ENCODE data around the gene ZMYM2. TPM values are rescaled to one million over a fixed set of nuclear protein-coding genes. Genes with fewer than 3 reads are reported as not detected.

Gene ZMYM2
- total RNA-seq, 1 donor from 2014 or later, result 134 TPM

DNA sequence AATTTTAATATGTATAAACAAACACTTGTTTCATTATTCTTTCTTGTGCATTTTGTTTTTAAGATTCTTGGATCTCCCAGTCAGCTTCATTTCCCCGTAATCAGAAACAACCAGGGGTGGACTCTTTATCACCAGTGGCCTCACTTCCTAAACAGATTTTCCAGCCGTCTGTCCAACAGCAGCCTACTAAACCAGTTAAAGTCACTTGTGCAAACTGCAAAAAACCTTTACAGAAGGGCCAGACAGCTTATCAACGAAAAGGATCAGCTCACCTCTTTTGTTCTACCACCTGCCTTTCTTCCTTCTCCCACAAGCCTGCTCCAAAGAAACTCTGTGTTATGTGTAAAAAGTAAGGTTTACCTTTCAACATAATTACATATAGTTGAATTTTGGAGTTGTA lies 44.3 kb downstream of the ZMYM2 start:
- TF ChIP-seq, protein P1, sequence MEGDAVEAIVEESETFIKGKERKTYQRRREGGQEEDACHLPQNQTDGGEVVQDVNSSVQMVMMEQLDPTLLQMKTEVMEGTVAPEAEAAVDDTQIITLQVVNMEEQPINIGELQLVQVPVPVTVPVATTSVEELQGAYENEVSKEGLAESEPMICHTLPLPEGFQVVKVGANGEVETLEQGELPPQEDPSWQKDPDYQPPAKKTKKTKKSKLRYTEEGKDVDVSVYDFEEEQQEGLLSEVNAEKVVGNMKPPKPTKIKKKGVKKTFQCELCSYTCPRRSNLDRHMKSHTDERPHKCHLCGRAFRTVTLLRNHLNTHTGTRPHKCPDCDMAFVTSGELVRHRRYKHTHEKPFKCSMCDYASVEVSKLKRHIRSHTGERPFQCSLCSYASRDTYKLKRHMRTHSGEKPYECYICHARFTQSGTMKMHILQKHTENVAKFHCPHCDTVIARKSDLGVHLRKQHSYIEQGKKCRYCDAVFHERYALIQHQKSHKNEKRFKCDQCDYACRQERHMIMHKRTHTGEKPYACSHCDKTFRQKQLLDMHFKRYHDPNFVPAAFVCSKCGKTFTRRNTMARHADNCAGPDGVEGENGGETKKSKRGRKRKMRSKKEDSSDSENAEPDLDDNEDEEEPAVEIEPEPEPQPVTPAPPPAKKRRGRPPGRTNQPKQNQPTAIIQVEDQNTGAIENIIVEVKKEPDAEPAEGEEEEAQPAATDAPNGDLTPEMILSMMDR (conservative IDR thresholded peaks at IDR 0.05), result no peak
- Mint-ChIP-seq H3K27me3 (ENCODE audit: low read depth) (no peaks in the 10 kb centered on the region), H3K36me3 (ENCODE audit: low read depth) (peaks cover 13% of the 10 kb centered on the region), H3K4me3 (no peak overlapping the region), H3K27ac (ENCODE audit: unreplicated experiment) (no peak overlapping the region), H3K9me3 (peaks cover 4% of the 10 kb centered on the region), H3K4me1 (peaks cover 7% of the 10 kb centered on the region)
- no peak for DNase-seq (ENCODE audit: low read depth, low spot score)

DNA sequence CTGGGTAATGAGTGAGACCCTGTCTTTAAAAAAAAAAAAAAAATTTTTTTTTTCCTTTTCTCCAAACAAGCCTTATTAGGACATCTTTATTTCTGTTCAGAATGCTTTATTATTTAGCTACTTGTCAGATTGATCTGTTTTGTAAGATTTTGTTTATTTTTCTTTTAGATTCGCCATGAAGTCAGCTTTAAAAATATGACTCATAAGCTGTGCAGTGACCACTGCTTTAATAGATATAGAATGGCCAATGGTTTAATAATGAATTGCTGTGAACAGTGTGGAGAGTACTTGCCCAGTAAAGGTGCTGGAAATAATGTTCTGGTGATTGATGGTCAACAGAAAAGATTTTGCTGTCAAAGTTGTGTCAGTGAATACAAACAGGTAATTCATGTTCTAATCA lies 47.7 kb downstream of the ZMYM2 start:
- H3K9me3 Mint-ChIP-seq, result peaks cover 4% of the 10 kb centered on the region
- H3K27me3 Mint-ChIP-seq (ENCODE audit: low read depth), result no peaks in the 10 kb centered on the region
- DNase-seq (ENCODE audit: low read depth, low spot score), result no peak
- H3K36me3 Mint-ChIP-seq (ENCODE audit: low read depth), result peaks cover 26% of the 10 kb centered on the region
- TF ChIP-seq, protein P1 (conservative IDR thresholded peaks at IDR 0.05), result no peak
- H3K27ac Mint-ChIP-seq (ENCODE audit: unreplicated experiment), result no peak overlapping the region
- no peak overlapping the region for H3K4me3 Mint-ChIP-seq
- peaks cover 7% of the 10 kb centered on the region for H3K4me1 Mint-ChIP-seq

DNA sequence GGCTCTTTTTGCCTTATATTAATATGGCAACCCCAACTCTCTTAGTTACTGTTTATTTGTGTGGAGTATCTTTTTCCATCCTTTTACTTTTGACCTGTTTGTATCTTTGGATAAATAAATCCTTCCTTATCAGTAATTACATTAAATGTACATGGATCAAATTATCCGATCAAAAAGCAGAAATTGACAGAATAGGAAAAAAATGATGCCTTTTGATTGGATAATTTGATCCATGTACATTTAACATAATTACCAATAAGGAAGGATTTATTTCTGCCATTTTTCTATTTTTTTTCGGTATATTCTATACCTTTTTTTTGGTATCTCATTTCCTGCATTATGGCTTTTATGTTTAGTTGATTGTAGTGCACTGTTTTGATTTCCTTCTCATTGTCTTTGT lies 57.2 kb downstream of the ZMYM2 start:
- Mint-ChIP-seq H3K9me3 (peaks cover 27% of the 10 kb centered on the region), H3K4me1 (no peaks in the 10 kb centered on the region), H3K36me3 (ENCODE audit: low read depth) (peaks cover 66% of the 10 kb centered on the region), H3K27me3 (ENCODE audit: low read depth) (no peaks in the 10 kb centered on the region), H3K27ac (ENCODE audit: unreplicated experiment) (no peak overlapping the region), H3K4me3 (no peak overlapping the region)
- TF ChIP-seq, protein P1 (conservative IDR thresholded peaks at IDR 0.05), result no peak
- no peak for DNase-seq (ENCODE audit: low read depth, low spot score)

DNA sequence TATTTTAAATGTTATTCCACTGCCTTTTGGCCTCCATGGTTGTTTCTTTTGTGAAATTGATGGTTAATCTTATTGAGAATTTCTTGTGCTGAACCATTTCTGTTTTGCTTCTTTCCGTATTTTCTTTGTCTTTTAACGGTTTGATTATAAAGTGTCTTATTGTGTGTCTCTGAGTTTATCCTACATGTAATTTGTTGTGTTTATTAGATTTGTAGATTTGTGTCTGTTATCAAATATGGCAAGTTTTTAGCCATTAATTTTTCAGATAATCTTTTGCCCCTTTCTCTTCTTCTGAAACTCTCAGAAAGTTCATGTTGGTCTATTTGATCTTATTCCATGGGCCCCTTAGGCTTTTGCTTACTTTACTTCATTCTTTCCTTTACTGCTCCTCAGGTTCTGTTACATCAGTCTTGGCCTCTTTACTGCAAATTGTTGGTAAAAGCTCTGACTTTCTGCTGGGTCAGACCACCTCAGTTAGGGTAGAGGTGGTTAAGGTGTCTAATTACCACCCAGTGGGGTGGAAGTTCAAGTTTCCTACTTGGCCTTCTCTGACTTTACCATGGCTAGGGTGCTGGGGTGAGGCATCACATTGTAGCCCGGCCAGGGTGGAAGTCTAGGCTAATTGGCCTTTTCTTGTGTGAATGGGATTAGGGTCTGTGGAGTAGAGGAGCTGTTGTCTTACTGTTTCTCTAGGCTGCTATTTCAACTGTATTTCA lies 58.3 kb downstream of the ZMYM2 start:
- peaks cover 71% of the 10 kb centered on the region for H3K36me3 Mint-ChIP-seq (ENCODE audit: low read depth)
- TF ChIP-seq, protein P1 (conservative IDR thresholded peaks at IDR 0.05), result no peak
- peaks cover 27% of the 10 kb centered on the region for H3K9me3 Mint-ChIP-seq
- H3K4me1 Mint-ChIP-seq, result no peaks in the 10 kb centered on the region
- no peak for DNase-seq (ENCODE audit: low read depth, low spot score)
- no peak overlapping the region for H3K4me3 Mint-ChIP-seq
- no peak overlapping the region for H3K27ac Mint-ChIP-seq (ENCODE audit: unreplicated experiment)
- H3K27me3 Mint-ChIP-seq (ENCODE audit: low read depth), result no peaks in the 10 kb centered on the region

DNA sequence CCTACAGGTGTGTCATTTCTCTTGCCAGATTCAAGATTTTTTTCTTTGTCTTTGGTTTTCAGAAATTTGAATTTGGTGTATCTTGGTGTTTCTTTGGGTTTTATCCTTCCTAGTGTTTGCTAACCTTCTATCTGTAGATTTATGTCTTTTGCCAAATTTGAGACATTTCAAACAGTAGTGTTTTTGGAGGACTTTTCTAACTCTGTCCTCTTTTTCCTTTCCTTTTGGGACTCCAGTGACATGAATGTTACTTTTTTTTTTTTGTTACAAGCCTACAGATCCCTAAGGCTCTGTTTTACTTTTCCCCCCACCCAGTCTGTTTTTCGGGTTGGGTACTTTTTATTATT lies 58.8 kb downstream of the ZMYM2 start:
- Mint-ChIP-seq H3K36me3 (ENCODE audit: low read depth) (peaks cover 67% of the 10 kb centered on the region), H3K4me3 (no peak overlapping the region), H3K27me3 (ENCODE audit: low read depth) (no peaks in the 10 kb centered on the region)

More for the DNA sequence above, 58.8 kb downstream of the ZMYM2 start:
- Mint-ChIP-seq H3K4me1 (no peaks in the 10 kb centered on the region), H3K9me3 (peaks cover 27% of the 10 kb centered on the region), H3K27ac (ENCODE audit: unreplicated experiment) (no peak overlapping the region)
- DNase-seq (ENCODE audit: low read depth, low spot score), result no peak
- TF ChIP-seq, protein P1 (conservative IDR thresholded peaks at IDR 0.05), result no peak

All from neural crest cell (in vitro differentiated cells).